HG03558 (cell line): ENCODE results near the gene TMEM80.
"Not testable (repeated sequence)": the region's sequence is repeated elsewhere in the genome, so short reads cannot be mapped to it uniquely, and the experiment has no call there.

Experiments
- ATAC-seq: cut with Tn5 transposase; IDR thresholded peaks from one replicate; pipeline ENCODE4 v1.9.1; 2021; ENCODE audit warnings: moderate number of reproducible peaks; ENCODE audit not compliant: unreplicated experiment; ENCODE audit errors: extremely low read depth

Gene TMEM80

DNA sequence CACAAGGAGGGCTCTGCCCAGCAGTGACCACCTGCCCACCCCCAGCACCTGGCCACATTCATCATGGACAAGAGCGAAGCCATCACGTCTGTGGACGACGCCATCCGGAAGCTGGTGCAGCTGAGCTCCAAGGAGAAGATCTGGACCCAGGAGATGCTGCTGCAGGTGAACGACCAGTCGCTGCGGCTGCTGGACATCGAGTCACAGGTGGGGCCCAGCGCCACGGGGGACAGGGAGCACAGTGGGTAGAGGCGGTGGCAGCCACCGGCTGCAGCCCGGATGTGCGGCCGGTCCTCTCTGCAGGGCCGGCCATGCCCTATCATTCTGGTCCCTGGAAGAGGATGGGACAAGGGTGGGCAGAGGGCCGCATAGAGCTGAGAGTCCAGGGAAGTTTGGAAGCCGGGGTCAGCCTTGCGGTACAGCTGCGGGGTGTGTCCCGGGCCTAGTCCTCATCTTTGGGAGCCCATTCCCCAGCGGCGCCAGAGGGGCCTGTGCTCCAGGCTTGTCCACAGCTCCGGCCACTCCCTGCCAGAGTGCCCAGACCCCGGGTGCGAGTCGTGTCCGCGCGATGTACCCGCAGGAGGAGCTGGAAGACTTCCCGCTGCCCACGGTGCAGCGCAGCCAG is 24.5 kb downstream of the TMEM80 start:
- no peak for ATAC-seq

GRCh38 chr11:720642-721246 is 25.1 kb downstream of the TMEM80 start:
- no peak for ATAC-seq

GRCh38 chr11:721247-721740 is 25.7 kb downstream of the TMEM80 start:
- no peak for ATAC-seq

- no peak for ATAC-seq
Measured at GRCh38 chr11:721741-722345, 26.2 kb downstream of the TMEM80 start.

- no peak for ATAC-seq
Measured at GRCh38 chr11:722346-722811, 26.8 kb downstream of the TMEM80 start.

GRCh38 chr11:723120-723883 is 27.7 kb downstream of the TMEM80 start:
- ATAC-seq, result no peak

DNA sequence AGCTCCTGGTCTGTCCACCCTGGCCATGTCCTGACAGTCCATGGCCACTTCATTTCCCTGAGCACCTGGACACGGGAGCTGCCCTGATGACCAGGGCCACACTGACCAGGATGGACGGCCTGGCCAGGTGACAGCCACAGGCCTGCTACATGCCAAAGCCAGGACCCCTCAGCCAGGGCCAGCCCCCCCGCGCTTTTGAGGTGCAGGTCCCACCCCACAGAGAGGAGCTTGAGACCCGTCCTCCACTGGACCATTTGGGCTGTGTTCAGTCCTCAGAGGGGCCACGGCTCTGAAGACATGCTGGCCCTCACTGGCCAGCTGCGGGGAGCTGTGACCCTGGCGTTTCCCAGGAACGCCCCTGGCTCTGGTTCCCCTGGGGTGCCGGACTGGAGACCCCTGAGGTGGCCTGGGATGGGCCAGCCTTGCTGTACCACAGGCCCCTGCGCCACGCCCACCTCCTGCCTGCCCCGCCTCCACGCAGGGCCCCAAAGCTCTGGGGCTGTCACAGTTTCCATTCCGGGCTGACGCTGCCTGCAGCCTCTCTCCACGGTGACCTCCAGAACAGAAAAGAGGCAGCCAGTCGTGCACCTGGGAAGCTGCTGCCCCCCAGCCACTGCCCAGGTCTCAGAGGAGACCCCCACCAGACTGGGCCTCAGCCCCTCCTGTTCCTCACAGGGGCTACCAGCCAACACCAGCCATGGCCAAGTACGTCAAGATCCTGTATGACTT is 28.6 kb downstream of the TMEM80 start:
- no peak for ATAC-seq

- no peak for ATAC-seq
Measured at GRCh38 chr11:724778-725386, 29.3 kb downstream of the TMEM80 start.

GRCh38 chr11:725624-726202 is 30.1 kb downstream of the TMEM80 start:
- no peak for ATAC-seq

- no peak for ATAC-seq
Measured at GRCh38 chr11:726278-727220, 30.9 kb downstream of the TMEM80 start.

- ATAC-seq, result no peak
Measured at GRCh38 chr11:727281-727701, 31.7 kb downstream of the TMEM80 start.

- no peak for ATAC-seq
Measured at GRCh38 chr11:727859-728748, 32.5 kb downstream of the TMEM80 start.

DNA sequence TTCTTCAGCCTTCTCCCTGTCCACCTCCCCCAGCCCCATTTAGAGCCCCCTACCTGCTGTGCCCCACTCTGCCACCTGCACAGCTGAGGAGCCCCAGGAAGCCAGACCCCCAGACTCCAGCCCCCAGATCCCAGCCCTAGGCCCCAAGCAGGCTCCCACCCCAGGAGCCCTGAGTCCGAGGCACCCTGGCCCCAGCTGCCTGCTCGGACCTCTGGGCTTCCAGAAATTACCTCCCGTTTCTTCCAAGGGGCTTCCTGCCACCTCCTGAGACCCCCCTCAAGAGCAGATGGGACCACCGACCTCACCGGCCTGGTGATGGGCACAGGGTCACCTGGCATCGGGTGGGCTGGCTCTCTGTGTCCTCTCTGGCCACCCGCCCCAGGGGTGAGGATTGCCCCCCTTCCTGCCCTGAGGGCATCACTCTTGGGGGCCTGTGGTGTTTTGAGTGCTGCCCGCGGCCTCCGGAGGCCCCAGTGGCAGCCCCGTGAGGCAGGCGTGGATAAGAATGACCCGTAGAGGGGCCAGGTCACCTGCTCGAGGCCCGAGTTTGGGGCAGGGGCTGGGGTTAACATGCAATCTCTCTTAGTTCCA is 33.4 kb downstream of the TMEM80 start:
- no peak for ATAC-seq

DNA sequence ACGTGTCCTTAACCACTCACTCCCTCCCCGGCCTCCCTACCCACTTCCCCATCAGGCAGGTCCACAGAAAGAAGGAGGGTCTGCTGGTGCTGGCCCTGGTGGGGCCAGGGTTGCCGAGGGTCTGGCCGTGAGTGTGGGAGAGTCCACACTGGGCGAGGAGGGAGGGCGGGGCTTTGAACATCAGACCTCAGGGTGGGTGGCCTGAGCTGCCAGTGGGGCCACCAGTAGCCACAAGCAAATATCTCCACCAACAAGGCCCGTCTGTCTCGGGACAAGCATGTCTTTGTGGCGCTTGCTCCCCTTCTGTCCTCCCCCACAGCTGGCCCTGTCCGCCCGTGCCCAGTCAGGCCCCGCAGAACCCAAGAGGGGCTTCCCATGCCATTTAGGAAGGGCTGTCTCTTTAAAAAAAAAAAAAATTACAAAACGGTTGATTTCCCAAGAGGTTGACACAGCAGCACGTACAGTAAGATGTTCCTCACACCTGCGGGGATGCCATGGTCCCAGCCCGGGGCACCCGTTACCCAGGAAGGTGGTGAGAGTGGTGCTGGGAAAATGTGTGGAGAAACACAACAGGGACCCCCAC is 34.0 kb downstream of the TMEM80 start:
- no peak for ATAC-seq

- ATAC-seq, result no peak
Measured at GRCh38 chr11:733072-733471, 37.5 kb downstream of the TMEM80 start.

DNA sequence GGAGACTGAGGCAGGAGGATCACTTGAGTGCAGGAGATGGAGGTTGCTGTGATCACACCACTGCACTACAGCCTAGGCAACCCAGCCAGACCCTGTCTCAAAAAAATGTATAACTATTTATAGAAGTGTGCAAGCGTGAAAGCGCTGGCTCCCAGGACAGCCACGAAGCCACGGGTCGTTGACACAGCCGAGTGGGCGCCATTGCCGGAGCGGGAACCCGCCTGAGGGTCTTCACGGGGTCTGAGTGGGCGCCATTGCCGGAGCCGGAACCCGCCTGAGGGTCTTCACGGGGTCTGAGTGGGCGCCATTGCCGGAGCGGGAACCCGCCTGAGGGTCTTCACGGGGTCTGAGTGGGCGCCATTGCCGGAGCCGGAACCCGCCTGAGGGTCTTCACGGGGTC is 38.9 kb downstream of the TMEM80 start:
- ATAC-seq, result not testable (repeated sequence)

GRCh38 chr11:737366-737765 is 41.8 kb downstream of the TMEM80 start:
- ATAC-seq, result no peak
